ENCODE data around the gene ITIH5.
A peak's percentile ranks its signal among the peaks of the same experiment; 100 is the strongest.

Gene ITIH5

GRCh38 chr10:7579681-7580080 lies 87.1 kb downstream of the ITIH5 start:
- no peak for DNase-seq

- no peak for DNase-seq
Observed at GRCh38 chr10:7577579-7577978, 89.2 kb downstream of the ITIH5 start.

GRCh38 chr10:7577176-7577575 lies 89.6 kb downstream of the ITIH5 start:
- DNase-seq: no peak

- DNase-seq: no peak
Observed at GRCh38 chr10:7576340-7576739, 90.4 kb downstream of the ITIH5 start.

- DNase-seq: peak in 1 of 3 donors; percentile 8
Observed at GRCh38 chr10:7572391-7572790, 94.4 kb downstream of the ITIH5 start.

GRCh38 chr10:7571981-7572380 lies 94.8 kb downstream of the ITIH5 start:
- no peak for DNase-seq

- DNase-seq: no peak
Observed at GRCh38 chr10:7567911-7568620, 98.7 kb downstream of the ITIH5 start.

GRCh38 chr10:7566891-7567290 lies 99.9 kb downstream of the ITIH5 start:
- no peak for DNase-seq

- DNase-seq: no peak
Observed at GRCh38 chr10:7565871-7566270, 100.9 kb downstream of the ITIH5 start.

GRCh38 chr10:7563770-7564169 lies 103.0 kb downstream of the ITIH5 start:
- no peak for DNase-seq

- peak; percentile 3 to 20 (median 15) for DNase-seq
Observed at GRCh38 chr10:7563368-7563767, 103.4 kb downstream of the ITIH5 start.

- DNase-seq: no peak
Observed at GRCh38 chr10:7561985-7562384, 104.8 kb downstream of the ITIH5 start.

GRCh38 chr10:7561216-7561893 lies 105.4 kb downstream of the ITIH5 start:
- DNase-seq: no peak

- DNase-seq: no peak
Observed at GRCh38 chr10:7560519-7560918, 106.2 kb downstream of the ITIH5 start.

- DNase-seq: no peak
Observed at GRCh38 chr10:7559386-7559785, 107.4 kb downstream of the ITIH5 start.

- no peak for DNase-seq
Observed at GRCh38 chr10:7558036-7558435, 108.7 kb downstream of the ITIH5 start.

GRCh38 chr10:7553531-7553930 lies 113.2 kb downstream of the ITIH5 start:
- no peak for DNase-seq

GRCh38 chr10:7551950-7552716 lies 114.6 kb downstream of the ITIH5 start:
- DNase-seq: no peak

- no peak for DNase-seq
Observed at GRCh38 chr10:7551289-7551688, 115.5 kb downstream of the ITIH5 start.

GRCh38 chr10:7550013-7550412 lies 116.8 kb downstream of the ITIH5 start:
- DNase-seq: no peak

GRCh38 chr10:7547829-7548228 lies 118.9 kb downstream of the ITIH5 start:
- DNase-seq: no peak

GRCh38 chr10:7547206-7547605 lies 119.6 kb downstream of the ITIH5 start:
- no peak for DNase-seq

GRCh38 chr10:7546385-7546967 lies 120.3 kb downstream of the ITIH5 start:
- DNase-seq: no peak

GRCh38 chr10:7545792-7546191 lies 121.0 kb downstream of the ITIH5 start:
- no peak for DNase-seq
